Adrenal gland (tissue), 5 donors: Measurements from ENCODE around the gene CCR5.

Experiments used
- CTCF ChIP-seq, 6 experiments: fragments of 450-650 bp in 4 of 6; fragments of 200-600 bp in 2 of 6; sonication (generic) in 1 of 6; IDR thresholded peaks; 1 replicate in 5 of 6; 2 replicates in 1 of 6; pipeline versions ENCODE4 v1.5.1 to v1.8.0; 2016 to 2021; ENCODE audit warnings: antibody characterized with exemption in 6 of 6, mild to moderate bottlenecking in 2 of 6, moderate library complexity in 1 of 6
- POLR2A ChIP-seq, 2 donors: fragments of 450-650 bp; IDR thresholded peaks; one replicate each; pipeline ENCODE4 v1.6.1; 2017; ENCODE audit warnings: antibody characterized with exemption in 2 of 2, mild to moderate bottlenecking in 2 of 2, moderate library complexity in 1 of 2
- donor health status: DM: no; HTN: no; CAD: no.

- TF ChIP-seq POLR2A (IDR thresholded peaks at IDR 0.05) = no peak
- TF ChIP-seq CTCF (IDR thresholded peaks at IDR 0.05) = no peak
These were observed 4.0 kb downstream of the CCR5 start for GRCh38 chr3:46374755-46375154.
